NCI-H1694 (cell line): ENCODE measurements around the gene LTBP4.

Experiments
- DNase-seq: peaks from one replicate; lab custom pipeline; 2025; lab: John Stamatoyannopoulos, UW

Gene LTBP4

GRCh38 chr19:40596608-40597328, 4.4 kb upstream of the LTBP4 start:
- no peak for DNase-seq

GRCh38 chr19:40597329-40597838, 3.8 kb upstream of the LTBP4 start:
- DNase-seq: no peak

- DNase-seq: peak; percentile 92
Measured at GRCh38 chr19:40598121-40598917, 2.9 kb upstream of the LTBP4 start.

- DNase-seq: no peak
Measured at GRCh38 chr19:40598918-40599307, 2.3 kb upstream of the LTBP4 start.

- peak; percentile 80 for DNase-seq
Measured at GRCh38 chr19:40599331-40599901, 1.8 kb upstream of the LTBP4 start.

GRCh38 chr19:40599902-40600569, 1.1 kb upstream of the LTBP4 start:
- DNase-seq: no peak

GRCh38 chr19:40600570-40601133, 517 bp upstream of the LTBP4 start:
- peak; percentile 43 for DNase-seq

- no peak for DNase-seq
Measured at GRCh38 chr19:40603071-40603388, 1.9 kb downstream of the LTBP4 start.

GRCh38 chr19:40603389-40604170, 2.4 kb downstream of the LTBP4 start:
- peak; percentile 96 for DNase-seq

- no peak for DNase-seq
Measured at GRCh38 chr19:40604171-40604646, 3.0 kb downstream of the LTBP4 start.

GRCh38 chr19:40604647-40605215, 3.6 kb downstream of the LTBP4 start:
- DNase-seq: no peak

- no peak for DNase-seq
Measured at GRCh38 chr19:40605216-40605971, 4.2 kb downstream of the LTBP4 start.

GRCh38 chr19:40607311-40608239, 6.4 kb downstream of the LTBP4 start:
- DNase-seq: no peak

GRCh38 chr19:40608240-40608621, 7.1 kb downstream of the LTBP4 start:
- no peak for DNase-seq

GRCh38 chr19:40608957-40609356, 7.8 kb downstream of the LTBP4 start:
- no peak for DNase-seq

- DNase-seq: no peak
Measured at GRCh38 chr19:40609561-40610395, 8.6 kb downstream of the LTBP4 start.

GRCh38 chr19:40610396-40611064, 9.4 kb downstream of the LTBP4 start:
- no peak for DNase-seq

- DNase-seq: no peak
Measured at GRCh38 chr19:40611096-40611495, 9.9 kb downstream of the LTBP4 start.
